Endothelial cell of umbilical vein (primary cell): ENCODE measurements around the gene MYO1G.

Experiments
- CTCF ChIP-seq, 2 donors: IDR thresholded peaks; 1 replicate in 1 of 2; 2 replicates in 1 of 2; pipeline ENCODE4 v1.5.1; 2011; ENCODE audit warnings: low read length in 2 of 2, mild to moderate bottlenecking in 2 of 2, moderate library complexity in 2 of 2, control low read depth in 1 of 2, inconsistent platforms in 1 of 2, low read depth in 1 of 2; ENCODE audit not compliant: insufficient read depth in 1 of 2; ENCODE audit errors: extremely low read depth in 1 of 2
- EZH2 ChIP-seq: IDR thresholded peaks from 2 replicates; pipeline ENCODE4 v1.6.1; 2012; ENCODE audit warnings: borderline replicate concordance, low read depth, mild to moderate bottlenecking, moderate library complexity, low read length, inconsistent platforms; ENCODE audit not compliant: severe bottlenecking
- MAX ChIP-seq: IDR thresholded peaks from 2 replicates; pipeline ENCODE4 v1.6.1; 2011; ENCODE audit not compliant: insufficient read depth, insufficient read length
- POLR2AphosphoS5 ChIP-seq: IDR thresholded peaks from 2 replicates; pipeline ENCODE4 v1.6.1; 2012; ENCODE audit warnings: low read depth, mild to moderate bottlenecking, control low read depth, low read length, moderate library complexity; ENCODE audit not compliant: insufficient read depth

GRCh38 chr7:44944821-44945220 is 34.0 kb downstream of the MYO1G start:
- TF ChIP-seq MAX, result no peak
- no peak for TF ChIP-seq CTCF (IDR thresholded peaks at IDR 0.05; ENCODE audit: extremely low read depth in 1 of 2, insufficient read depth in 1 of 2, low read depth in 1 of 2, low read length in 2 of 2)
- TF ChIP-seq EZH2, result no peak
- no peak for TF ChIP-seq POLR2AphosphoS5
